ENCODE results near the gene CDC45.

DNA sequence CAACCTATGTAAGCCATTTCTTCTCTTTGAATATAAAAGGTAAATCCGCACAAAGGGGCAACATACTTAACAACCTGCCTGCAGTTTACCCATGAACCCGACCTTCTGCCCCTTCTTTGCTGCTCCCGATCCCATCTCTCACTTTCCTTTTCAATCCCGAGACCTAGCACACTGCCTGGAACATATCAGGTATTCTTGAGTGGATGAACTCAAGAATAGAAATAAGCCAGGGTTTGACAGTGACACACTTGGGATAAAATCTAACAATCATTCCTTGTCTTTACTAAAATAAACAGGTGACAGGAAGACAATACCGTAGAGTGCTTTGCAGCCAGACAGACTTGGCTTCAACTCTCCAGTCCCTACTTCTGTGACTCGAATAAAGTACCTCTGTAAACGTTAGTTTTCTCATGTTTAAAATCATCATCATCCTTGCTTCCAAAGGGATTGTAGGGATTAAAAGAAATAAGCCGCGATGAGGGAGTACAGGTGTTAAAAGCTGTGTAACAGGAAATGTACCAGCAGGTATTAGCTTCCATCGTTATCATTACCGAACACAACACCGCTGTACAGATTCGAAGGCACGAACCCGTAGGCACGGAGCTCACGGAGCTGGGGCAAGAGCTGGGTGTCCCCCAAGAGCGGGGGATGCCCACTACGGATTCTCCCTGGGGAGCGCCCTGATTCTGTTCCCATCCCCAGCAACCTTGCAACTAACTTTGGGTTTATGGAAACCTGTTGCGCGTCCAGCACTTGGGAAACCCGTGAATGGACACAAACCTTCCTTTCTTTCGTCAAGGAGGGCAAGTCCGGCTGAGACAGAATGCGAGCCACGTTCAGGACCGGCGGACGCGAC is 1.4 kb upstream of the CDC45 start:
- TF ChIP-seq, protein P1, sequence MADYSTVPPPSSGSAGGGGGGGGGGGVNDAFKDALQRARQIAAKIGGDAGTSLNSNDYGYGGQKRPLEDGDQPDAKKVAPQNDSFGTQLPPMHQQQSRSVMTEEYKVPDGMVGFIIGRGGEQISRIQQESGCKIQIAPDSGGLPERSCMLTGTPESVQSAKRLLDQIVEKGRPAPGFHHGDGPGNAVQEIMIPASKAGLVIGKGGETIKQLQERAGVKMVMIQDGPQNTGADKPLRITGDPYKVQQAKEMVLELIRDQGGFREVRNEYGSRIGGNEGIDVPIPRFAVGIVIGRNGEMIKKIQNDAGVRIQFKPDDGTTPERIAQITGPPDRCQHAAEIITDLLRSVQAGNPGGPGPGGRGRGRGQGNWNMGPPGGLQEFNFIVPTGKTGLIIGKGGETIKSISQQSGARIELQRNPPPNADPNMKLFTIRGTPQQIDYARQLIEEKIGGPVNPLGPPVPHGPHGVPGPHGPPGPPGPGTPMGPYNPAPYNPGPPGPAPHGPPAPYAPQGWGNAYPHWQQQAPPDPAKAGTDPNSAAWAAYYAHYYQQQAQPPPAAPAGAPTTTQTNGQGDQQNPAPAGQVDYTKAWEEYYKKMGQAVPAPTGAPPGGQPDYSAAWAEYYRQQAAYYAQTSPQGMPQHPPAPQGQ (CRISPR knock-in tag; IDR thresholded peaks at IDR 0.05; ENCODE audit: borderline replicate concordance): no peak
- TF ChIP-seq HDAC1 (CRISPR knock-in tag; IDR thresholded peaks at IDR 0.05) (no peak), POLR2A (IDR thresholded peaks at IDR 0.05; ENCODE audit: insufficient read depth in 1 of 2, low read depth in 2 of 2, low read length in 2 of 2) (no peak), RAD21 (CRISPR knock-in tag; IDR thresholded peaks at IDR 0.05) (no peak), ZNF850 (CRISPR knock-in tag; conservative IDR thresholded peaks at IDR 0.05) (no peak)
- TF ChIP-seq, protein P2, sequence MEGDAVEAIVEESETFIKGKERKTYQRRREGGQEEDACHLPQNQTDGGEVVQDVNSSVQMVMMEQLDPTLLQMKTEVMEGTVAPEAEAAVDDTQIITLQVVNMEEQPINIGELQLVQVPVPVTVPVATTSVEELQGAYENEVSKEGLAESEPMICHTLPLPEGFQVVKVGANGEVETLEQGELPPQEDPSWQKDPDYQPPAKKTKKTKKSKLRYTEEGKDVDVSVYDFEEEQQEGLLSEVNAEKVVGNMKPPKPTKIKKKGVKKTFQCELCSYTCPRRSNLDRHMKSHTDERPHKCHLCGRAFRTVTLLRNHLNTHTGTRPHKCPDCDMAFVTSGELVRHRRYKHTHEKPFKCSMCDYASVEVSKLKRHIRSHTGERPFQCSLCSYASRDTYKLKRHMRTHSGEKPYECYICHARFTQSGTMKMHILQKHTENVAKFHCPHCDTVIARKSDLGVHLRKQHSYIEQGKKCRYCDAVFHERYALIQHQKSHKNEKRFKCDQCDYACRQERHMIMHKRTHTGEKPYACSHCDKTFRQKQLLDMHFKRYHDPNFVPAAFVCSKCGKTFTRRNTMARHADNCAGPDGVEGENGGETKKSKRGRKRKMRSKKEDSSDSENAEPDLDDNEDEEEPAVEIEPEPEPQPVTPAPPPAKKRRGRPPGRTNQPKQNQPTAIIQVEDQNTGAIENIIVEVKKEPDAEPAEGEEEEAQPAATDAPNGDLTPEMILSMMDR (CRISPR knock-in tag; IDR thresholded peaks at IDR 0.05): no peak; the same call in 1 of the 2 replicates

Data from HepG2 (cell line).